Ramos (cell line): ENCODE measurements around the gene SVOPL.

Experiments used
- in situ Hi-C: fragments of 300-500 bp; cut with MboI; formaldehyde crosslinking; loops from one replicate; pipeline ENCODE4 v1.14.3; 2022; ENCODE audit warnings: low sequenced_read_pairs; ENCODE audit not compliant: unreplicated experiment

SVOPL gene

DNA sequence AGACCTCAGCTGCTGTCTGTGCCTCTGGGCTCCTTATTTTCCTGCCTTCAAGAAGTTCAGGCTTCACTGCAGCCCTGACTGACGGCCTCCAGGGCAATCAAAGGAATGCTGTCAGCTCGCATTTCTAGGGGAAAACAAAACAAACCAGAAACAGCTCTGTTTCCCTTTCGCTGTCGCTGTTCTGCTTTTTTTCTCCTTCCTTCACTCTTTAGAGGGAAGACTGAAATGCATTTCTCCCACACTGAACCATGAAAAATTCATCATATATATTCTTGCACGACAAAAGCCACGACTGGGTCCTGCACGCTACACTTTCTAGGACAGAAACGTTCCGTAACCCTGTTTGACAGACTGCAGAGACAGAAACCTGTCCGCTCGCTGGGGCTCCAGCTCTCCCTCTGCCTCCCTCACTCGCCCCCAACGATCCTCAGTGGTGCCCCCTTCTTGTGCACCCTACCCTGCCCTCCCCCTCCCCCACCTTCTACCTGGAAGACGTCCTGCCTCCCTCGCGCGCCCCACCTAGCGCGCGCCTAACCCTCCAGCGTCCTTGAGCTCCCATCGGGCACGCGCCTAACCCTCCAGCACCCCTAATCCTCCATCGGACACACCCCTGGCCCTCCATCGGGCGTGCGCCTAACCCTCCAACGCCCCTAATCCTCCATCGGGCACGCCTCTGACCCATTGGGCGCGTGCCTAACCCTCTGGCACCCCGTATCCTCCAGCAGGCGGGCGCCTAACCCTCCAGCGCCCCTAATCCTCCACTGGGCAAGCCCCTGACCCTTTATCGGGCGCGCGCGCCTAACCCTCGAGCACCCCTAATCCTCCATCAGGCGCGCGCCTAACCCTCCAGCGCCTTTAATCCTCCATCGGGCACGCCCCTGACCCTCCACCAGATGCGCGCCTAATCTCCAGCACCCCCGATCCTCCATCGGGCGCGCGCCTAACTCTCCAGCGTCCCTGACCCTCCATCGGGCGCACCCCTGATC lies 37.1 kb downstream of the SVOPL start:
- in situ Hi-C loops, result no loop called here

DNA sequence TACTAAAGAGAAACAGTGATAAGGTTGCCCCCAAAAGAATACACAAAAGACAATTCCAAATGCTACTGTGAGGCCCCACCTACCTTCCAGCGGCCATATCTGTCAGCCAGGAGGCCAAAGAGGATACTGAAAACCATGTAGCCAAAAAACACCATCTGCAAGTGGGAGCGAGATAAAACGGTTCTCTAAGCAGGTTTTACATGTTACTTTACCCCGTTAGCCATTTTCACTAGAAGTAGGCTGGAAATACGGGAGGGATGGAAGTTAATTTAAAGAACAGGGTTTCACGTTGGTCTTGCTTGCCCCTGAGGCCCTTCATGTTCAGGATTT lies 38.2 kb downstream of the SVOPL start:
- in situ Hi-C loops, result no loop called here

DNA sequence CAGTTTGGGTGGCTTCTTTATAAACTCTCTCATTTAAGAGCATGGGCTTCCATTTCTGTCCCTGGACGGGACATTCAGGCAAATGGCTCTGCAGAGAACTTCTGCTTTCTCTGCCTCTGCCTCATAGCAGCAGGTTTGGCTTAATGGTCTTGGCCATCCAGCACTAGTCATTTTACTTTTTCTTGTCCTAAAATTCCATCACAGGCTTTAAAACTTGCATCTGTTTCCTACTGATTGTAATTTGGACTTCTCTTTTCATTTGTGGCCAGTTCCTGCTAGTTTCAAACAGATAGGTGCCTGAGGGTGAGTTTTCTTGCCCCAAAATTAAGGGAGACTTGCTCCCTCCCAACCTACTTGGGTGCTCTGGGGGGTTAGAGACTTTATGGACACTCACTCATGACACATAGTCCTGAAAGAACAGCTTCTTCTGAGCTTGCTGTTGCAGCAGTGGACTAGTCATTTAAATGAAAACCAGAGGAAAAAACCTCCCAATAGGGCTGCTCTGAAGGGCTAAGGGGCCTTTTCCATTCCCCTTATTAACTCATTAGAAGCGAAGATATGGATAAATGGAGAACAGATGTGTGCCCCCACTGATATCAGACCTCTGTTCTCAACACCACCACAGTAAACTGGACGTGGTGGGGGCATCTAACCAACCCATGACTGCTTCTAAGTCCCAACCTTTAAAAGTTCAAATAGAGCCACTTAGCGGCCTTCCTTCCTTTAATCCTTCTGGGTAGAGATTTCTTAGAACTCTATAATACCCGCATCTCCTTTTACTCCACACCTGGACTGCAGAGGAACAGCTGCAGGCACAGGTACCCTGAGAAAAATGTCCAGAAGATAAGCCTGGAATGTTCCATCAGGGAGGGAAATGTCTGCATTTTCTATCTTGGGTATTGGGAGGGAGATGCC lies 38.8 kb downstream of the SVOPL start:
- in situ Hi-C loops, result no loop called here

DNA sequence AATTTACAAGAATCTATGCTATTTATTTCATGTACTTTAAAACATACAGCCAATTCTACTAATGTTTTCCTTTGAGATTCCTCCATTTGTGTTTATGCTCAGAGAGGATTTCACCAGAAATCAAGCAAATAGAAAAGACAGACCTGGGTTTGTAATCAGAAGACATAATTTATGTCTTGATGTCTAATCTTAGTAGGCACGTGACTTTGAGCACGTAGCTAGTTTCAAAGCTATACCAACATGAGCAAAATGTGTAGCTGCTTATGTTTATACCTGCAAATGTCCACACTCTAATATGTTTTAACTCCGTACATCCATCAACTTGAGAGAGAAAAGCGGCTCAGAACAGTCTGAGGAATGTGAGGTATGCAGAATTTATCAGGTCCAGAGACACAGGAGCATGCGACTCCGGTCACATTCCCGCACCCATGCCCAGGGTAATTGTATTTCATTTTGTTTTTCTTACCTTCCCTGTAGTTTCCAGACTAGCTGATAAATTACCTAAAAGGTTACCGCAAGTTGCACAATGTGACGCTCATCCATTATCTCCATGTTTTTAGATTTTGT lies 40.0 kb downstream of the SVOPL start:
- in situ Hi-C loops, result no loop called here

DNA sequence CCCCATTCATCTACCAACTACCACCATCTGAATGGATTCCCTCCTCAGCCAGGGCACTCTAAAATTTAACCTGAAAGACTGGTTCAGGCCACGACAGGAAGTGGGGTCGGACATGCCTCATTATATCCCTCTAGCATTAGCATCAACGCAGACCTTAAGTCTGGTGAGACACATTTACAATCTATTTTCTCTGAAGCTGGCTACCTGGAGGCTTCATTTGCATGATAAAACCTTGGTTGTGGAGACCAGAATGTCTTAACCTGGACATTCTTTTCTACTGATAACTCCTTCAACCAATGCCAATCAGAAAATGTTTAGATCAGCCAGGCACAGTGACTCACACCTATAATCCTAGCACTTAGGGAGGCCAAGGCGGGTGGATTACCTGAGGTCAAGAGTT lies 42.3 kb downstream of the SVOPL start:
- in situ Hi-C loops, result no loop called here

DNA sequence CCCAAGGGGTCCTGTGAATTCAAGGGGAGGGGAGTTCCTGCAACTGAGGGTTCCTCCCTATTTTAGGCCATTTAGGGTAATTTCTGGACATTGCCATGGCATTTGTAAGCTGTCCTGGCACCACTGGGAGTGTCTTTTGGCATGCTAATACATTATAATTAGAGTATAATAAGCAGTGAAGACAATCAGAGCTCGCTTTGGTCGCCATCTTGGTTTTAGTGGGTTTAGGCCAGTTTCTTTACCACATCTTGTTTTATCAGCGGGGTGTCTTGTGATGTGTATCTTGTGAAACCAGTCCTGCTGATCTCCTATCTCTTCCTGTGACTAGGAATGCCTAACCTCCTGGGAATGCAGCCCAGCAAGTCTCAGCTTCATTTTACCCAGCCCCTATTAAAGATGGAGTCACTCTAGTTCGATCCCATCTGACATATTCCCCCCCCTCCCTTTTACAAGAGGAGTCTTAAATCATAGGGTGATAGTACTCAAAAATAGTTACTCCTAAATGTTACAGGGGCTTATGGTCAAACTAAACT lies 43.2 kb downstream of the SVOPL start:
- in situ Hi-C loops, result no loop called here

DNA sequence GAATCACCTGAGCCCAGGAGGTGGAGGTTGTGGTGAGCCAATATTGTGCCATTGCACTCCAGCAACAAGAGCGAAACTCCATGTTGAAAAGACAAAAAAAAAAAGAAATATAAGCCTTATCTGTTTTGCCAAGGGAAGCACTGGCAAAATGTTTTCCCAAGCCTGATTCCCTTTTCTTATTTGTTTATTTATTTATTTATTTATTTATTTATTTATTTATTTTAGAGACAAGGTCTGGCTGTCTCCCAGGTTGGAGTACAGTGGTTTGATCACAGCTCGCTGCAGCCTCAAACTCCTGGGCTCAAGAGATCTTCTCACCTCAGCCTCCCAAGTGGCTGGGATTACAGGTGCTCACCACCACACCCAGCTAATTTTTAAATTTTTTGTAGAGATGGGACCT lies 44.2 kb downstream of the SVOPL start:
- in situ Hi-C loops, result no loop called here

DNA sequence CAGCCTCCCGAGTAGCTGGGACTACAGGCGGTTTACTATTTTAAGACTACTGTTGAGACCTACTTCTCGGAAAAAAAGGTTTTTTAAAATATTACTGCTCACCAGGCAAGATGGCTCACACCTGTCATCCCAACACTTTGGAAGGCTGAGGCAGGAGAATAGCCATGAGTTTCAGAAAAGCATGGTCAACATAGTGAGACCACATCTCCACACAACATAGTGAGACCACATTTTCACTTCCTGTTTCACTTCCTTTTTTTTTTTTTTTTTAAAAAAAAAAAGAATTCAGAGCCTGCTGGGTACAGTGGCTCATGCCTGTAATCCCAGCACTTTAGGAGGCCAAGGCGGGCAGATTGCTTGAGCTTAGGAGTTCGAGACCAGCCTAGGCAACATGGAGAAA lies 46.5 kb downstream of the SVOPL start:
- in situ Hi-C loops, result no loop called here

DNA sequence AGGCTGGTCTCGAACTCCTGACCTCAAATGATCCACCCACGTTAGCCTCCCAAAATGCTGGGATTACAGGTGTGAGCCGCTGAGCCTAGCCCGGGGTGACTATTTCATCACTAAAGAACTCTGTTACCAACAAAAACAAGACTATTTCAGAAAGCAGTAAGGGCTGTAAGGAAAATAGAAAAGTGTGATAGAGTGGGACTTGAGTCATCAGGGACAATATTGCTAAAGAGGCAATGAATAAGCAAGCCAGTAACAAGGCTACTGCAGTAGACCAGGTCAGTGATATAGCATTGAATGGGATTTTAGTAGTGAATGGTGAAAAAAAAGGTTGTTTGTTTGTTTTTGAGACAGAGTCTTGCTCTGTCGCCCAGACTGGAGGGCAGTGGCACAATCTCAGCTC lies 51.7 kb downstream of the SVOPL start:
- in situ Hi-C loops, result no loop called here

DNA sequence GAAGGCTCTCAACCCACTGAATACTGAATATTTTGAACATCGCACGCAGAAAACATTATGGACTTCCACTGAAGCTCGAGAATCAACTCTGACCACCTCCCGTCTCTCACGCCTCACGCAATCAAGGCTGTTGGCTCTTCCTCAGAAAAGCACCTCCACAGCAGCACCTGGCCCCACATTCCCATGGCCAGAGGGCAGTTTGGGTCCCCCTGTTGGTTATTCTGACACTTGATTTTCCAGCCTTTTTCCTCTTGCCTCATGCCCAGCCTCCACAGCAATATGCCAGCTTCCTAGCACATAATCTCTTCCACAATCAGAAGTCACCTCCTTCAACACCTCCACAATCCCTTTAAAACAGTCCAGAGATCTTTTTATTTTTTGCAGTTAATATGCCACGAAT lies 55.9 kb downstream of the SVOPL start:
- in situ Hi-C loops, result no loop called here

DNA sequence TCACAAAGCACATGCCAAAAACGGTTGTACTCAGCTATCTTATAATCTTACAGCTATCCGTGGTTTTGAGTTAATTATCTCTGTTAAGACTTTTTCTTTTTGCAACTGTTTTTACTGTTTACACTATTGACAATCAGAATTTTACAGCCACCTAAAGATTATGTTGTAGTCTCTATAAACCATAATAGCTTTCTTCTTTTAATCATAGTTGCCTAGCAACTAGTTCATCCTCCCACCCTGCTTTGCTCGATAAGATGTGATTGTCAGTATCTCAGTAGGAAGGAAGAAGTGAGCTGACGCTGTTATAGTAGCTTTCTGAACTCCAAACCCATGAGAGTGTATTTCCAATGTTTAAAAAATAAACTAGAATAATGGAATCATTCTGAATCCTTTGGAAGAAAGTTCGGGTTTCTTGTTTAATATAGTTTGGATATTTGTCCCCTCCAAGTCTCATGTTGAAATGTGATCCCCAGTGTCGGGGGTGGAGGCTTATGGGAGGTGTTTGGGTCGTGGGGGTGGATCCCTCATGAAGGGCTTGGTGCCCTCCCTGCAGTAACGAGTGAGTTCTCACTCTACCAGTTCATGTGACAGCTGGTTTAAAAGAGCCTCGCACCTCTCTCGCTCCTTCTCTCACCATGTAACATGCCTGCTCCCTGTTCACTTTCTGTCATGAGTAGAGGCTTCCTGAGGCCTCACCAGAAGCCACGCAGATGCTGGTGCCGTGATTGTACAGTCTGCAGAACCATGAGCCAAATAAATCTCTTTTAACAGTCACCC lies 68.1 kb downstream of the SVOPL start:
- in situ Hi-C loops, result no loop called here

DNA sequence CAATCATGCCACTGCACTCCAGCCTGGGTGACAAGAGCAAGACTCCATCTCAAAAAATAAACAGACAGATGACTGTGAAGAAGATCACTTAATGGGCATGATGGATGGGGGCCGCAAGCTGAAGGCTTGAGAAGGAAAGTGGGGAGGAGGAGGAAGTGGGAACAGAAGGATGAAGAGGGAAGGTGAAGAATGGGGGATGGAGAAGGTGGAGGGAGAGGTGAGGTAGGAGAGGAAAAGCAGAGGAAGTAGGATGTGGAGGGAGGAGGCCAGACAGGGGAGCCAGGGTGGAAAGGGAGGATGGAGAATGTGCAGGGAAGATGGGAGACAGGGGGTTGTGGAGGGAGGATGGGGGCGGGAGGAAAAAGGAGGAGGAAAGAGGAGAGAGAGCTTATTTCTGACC lies 68.8 kb downstream of the SVOPL start:
- in situ Hi-C loops, result no loop called here

DNA sequence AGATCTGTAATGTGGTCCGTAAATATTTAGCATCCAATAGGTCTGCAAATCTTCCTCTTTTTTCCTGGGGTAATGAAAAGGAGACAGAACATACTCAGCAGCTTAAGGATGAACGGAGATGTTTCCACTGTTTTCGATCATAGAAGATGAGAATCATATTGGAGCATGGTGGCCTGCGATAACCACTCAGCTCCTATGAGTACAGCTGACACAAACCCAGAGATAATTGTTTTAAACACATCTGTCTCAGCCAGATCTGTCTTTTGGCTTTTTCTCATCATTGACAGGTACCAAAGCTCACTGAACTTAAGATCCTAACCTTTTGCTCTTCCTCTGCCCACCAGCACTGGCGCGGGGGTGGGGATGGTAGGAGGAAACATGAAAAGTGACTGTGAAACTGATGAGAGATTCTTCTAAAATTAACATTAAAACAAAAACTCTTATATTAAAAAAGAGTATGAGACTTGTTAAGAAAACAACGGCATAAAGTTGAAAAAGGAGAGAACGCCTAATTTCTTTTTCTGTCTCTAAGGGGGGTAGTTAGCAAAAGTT lies 71.0 kb downstream of the SVOPL start:
- in situ Hi-C loops, result no loop called here

DNA sequence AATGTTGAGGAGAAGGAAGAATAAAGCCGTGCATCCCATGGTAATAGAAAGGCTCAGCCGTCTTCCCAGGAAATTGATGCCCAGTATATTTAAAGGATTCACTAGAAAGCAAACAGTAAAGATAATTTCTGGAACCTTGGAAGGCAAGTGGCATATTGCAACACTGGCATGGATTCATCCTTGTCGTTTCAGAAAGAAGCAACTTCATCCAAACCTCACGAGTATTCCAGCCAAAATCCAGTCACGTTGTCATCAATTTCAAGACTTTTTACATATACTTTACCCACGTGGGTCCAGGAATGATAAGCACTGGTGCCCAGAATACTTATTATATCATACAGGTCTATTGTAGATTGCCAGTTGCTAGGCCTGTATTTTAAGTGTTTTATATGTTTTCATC lies 73.8 kb downstream of the SVOPL start:
- in situ Hi-C loops, result no loop called here

DNA sequence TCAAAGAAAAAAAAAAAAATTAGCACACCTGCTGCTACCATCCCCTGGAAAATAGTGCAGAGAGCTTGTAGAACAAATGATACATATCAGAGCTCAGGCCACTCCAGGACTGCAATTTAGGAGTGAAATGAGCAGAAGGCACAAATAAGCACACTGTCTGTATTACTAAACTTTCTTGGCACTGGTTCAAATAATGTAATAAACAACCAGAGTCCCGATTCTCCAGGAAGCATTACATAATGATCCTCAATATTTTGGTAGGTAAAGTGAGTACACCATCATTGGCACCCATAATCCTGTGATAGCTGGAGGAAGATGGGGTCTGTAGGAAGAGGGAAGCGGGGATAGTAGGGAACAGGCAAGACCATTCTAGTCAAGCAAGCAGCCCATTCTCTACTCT lies 74.3 kb downstream of the SVOPL start:
- in situ Hi-C loops, result no loop called here

DNA sequence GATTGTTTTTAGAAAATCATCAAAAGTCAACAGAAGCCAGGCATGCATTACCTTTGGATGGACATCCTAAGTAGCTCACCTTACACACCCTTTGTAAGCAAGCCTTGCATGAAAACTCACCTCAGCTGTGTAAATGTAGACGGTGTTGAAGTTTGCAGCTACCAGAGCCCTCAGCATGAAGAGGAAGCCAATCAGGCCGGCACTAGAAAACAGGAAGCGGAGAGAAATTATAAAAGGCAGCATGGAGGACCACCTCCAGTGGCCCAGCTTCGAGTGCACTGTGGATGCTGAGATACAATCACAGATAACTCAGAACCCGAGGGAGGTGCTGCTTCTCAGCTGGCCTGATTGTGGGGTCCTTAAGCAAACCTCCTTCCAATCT lies 75.3 kb downstream of the SVOPL start:
- in situ Hi-C loops, result no loop called here

DNA sequence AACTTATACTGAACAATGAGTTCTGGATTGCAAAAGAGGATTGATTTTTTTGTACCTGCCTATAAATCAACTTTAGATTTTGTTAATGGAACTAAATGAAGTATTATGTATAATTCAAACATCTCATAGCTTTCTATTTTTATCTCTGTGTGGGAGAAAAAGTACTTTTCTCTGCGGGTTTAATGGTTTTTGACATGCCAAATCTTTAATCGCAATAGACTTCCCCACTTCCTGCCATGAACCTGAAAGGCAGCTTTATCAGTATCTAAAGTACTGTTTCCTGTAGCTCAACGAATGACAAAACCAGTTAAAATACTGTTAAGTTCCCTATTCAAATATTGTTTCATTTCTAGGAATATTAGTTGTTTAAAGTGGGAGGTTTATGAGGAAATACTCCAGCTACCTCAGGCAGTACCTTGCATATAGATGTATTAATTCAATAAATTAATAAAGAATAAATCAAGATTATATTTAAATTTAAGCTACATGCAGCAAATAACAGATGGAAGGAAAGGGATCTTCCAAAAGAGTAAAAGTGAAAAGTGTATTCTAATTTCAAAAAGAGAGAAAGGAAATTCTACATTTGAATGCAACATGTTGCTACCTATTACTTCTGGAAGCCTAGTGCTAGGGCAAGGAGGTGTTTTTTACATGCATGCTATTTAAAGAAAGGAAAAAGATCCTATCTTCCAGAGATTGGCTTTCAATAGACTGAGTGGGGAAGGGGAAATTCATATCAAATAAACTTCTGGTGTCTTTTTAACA lies 75.9 kb downstream of the SVOPL start:
- in situ Hi-C loops, result no loop called here

DNA sequence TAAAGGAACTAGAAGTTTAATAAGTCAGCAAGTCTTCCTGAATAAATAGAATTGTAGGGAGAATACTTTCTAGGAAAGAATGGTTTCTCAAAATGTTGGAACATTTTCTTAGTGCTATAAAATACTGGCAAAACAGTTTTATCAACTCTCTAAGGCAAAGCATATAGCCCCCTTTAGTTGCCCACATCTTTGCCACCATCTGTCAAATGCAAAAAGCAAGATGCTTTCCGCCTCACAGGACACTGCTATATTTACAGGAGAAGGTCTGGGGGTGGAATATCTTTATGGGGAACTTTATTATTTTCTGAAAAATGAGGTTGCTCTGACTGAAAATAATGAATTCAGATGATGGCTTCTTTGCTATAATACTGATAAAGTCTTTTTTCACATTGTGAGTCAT lies 78.3 kb downstream of the SVOPL start:
- in situ Hi-C loops, result no loop called here

DNA sequence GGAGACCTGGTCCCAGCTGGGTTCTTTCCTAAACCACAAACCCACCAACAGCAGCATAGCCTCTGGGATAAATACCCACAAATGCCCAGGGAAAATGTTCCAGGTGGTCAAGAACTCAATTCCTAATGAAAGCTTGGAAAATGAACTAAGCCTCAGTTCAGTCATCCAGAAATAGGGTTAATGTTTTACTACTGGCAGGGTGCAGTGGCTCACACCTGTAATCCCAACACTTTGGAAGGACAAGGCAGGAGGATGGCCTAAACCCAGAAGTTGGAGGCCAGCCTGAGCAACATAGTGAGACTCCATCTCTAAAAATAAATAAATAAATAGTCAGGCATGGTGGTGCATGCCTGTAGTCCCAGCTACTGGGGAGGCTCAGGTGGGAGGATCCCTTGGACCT lies 82.2 kb downstream of the SVOPL start:
- in situ Hi-C loops, result no loop called here
